Thyroid gland (tissue), 4 donors: ENCODE results near the gene SUGT1.

Source experiments
- POLR2A ChIP-seq, 2 donors: fragments of 450-650 bp; IDR thresholded peaks; one replicate each; pipeline ENCODE4 v1.6.1; 2017; ENCODE audit warnings: antibody characterized with exemption in 2 of 2, mild to moderate bottlenecking in 2 of 2, moderate library complexity in 1 of 2
- TF ChIP-seq, protein P1 (sequence below), 6 experiments: fragments of 200-600 bp in 3 of 6; fragments of 450-650 bp in 3 of 6; sonication (generic) in 3 of 6; IDR thresholded peaks; one replicate each; pipeline ENCODE4 v1.5.1; 2016 to 2019; ENCODE audit warnings: antibody characterized with exemption in 6 of 6, mild to moderate bottlenecking in 2 of 6, inconsistent platforms in 1 of 6, moderate library complexity in 1 of 6

DNA sequence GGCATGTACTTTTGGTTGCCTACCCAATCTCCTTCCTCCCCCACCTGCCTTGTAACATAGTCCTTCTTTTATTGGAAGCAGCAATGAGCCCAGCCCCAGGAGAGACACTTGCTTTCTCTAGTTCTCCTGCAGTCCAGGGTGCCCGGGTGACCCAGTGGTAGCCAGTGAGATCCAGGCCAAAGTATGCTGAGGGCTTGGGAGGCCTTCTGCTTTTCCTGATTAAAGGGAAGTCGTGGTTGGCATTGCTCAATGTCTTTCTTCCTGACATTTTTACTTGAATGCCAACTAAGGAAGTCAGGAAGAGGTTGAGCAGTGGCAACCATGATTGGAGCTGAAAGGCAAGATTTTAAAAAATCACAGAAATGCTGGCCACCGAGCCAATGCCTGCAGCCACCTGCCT, 61.3 kb downstream of the SUGT1 start:
- TF ChIP-seq, protein P1, sequence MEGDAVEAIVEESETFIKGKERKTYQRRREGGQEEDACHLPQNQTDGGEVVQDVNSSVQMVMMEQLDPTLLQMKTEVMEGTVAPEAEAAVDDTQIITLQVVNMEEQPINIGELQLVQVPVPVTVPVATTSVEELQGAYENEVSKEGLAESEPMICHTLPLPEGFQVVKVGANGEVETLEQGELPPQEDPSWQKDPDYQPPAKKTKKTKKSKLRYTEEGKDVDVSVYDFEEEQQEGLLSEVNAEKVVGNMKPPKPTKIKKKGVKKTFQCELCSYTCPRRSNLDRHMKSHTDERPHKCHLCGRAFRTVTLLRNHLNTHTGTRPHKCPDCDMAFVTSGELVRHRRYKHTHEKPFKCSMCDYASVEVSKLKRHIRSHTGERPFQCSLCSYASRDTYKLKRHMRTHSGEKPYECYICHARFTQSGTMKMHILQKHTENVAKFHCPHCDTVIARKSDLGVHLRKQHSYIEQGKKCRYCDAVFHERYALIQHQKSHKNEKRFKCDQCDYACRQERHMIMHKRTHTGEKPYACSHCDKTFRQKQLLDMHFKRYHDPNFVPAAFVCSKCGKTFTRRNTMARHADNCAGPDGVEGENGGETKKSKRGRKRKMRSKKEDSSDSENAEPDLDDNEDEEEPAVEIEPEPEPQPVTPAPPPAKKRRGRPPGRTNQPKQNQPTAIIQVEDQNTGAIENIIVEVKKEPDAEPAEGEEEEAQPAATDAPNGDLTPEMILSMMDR (IDR thresholded peaks at IDR 0.05), result no peak
- TF ChIP-seq POLR2A (IDR thresholded peaks at IDR 0.05), result no peak
